ENCODE measurements around the gene GALNT10. TPM values are rescaled to one million over a fixed set of nuclear protein-coding genes. Genes with fewer than 3 reads are reported as not detected.

Gene GALNT10
- polyA plus RNA-seq, 1 of the 3 experiments (the other 2 are of a cell fraction): 56.3 TPM

- WGBS (ENCODE audit: low lambda C conversion rate): 94% methylated on average over 2 of the region's 2 CpGs
- no peak for DNase-seq
- peaks cover 2 to 3% of the 10 kb centered on the region in 2 experiments; a peak in 2 of 4 replicates for H3K4me1 ChIP-seq (ENCODE audit: control insufficient read depth in 1 of 2, insufficient read depth in 2 of 2, low read depth in 1 of 2, low read length in 1 of 2)
- no peaks in the 10 kb centered on the region for H3K9me3 ChIP-seq
- no peaks in the 10 kb centered on the region for H3K27me3 ChIP-seq (ENCODE audit: insufficient read depth)
- no peaks in the 10 kb centered on the region for H3F3A ChIP-seq (replicated peaks; ENCODE audit: insufficient read depth)
- no peak overlapping the region for H3K4me2 ChIP-seq
- no peak overlapping the region for H3K4me3 ChIP-seq (ENCODE audit: low read depth in 2 of 2, low read length in 1 of 2)
- H3K9me2 ChIP-seq: no peaks in the 10 kb centered on the region
- peaks cover 0 to 4% of the 10 kb centered on the region in 2 experiments for H3K36me3 ChIP-seq (replicated peaks in 1 of 2; ENCODE audit: control insufficient read depth in 1 of 2, insufficient read depth in 2 of 2, low read length in 1 of 2)
- H3K9ac ChIP-seq: no peak overlapping the region
- TF ChIP-seq PBX3 (IDR thresholded peaks at IDR 0.05): 0 out of 2 replicates have a peak, but pooled peaks have one; percentile 14
- no peak for TF ChIP-seq FOSL2 (IDR thresholded peaks at IDR 0.05; ENCODE audit: borderline replicate concordance, low read depth)
- no peak overlapping the region for H2AFZ ChIP-seq (ENCODE audit: low read depth)
- no peak overlapping the region for H3K27ac ChIP-seq (ENCODE audit: low read depth in 2 of 2, low read length in 1 of 2)
- H3K79me2 ChIP-seq (ENCODE audit: insufficient read depth): peaks cover 95% of the 10 kb centered on the region
- H4K20me1 ChIP-seq (ENCODE audit: insufficient read depth): peaks cover 3% of the 10 kb centered on the region
- CTCF ChIA-PET: no interaction called here
- POLR2A ChIA-PET: no interaction called here
These were observed 53.2 kb downstream of the GALNT10 start for GRCh38 chr5:154243736-154244135.

DNA sequence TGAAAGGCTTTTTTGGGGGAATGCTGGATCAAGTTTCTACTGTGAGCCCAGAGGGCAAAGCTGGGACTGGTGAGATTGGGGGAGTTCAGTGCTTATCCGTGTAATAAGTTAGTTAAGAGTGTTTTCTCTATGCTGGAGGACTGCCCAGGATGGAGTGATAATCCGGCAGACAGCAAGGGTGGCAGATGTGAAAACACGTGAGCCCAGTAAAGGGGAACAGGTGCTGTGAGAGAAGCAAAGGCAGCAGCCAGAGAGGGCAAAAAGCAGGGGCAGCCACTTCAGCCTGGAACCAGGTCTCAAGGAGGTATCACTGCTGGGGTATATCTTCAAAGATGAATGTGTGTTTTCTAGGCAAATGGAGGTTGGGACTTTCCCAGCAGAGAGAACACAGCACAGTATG, 53.9 kb downstream of the GALNT10 start:
- H3K9me3 ChIP-seq: no peaks in the 10 kb centered on the region
- H3K79me2 ChIP-seq (ENCODE audit: insufficient read depth): peaks cover 95% of the 10 kb centered on the region
- peaks cover 2 to 3% of the 10 kb centered on the region in 2 experiments; a peak in 2 of 4 replicates for H3K4me1 ChIP-seq (ENCODE audit: control insufficient read depth in 1 of 2, insufficient read depth in 2 of 2, low read depth in 1 of 2, low read length in 1 of 2)
- H2AFZ ChIP-seq (ENCODE audit: low read depth): no peak overlapping the region
- H4K20me1 ChIP-seq (ENCODE audit: insufficient read depth): peaks cover 3% of the 10 kb centered on the region
- no peak for DNase-seq
- H3K36me3 ChIP-seq (replicated peaks in 1 of 2; ENCODE audit: control insufficient read depth in 1 of 2, insufficient read depth in 2 of 2, low read length in 1 of 2): peaks cover 0 to 4% of the 10 kb centered on the region in 2 experiments
- no peak overlapping the region for H3K27ac ChIP-seq (ENCODE audit: low read depth in 2 of 2, low read length in 1 of 2)
- POLR2A ChIA-PET: no interaction called here
- no peak overlapping the region for H3K9ac ChIP-seq
- H3K27me3 ChIP-seq (ENCODE audit: insufficient read depth): no peaks in the 10 kb centered on the region
- WGBS (ENCODE audit: low lambda C conversion rate): 66% methylated on average over 3 of the region's 3 CpGs
- H3F3A ChIP-seq (replicated peaks; ENCODE audit: insufficient read depth): no peaks in the 10 kb centered on the region
- no peaks in the 10 kb centered on the region for H3K9me2 ChIP-seq
- CTCF ChIA-PET: no interaction called here
- no peak overlapping the region for H3K4me3 ChIP-seq (ENCODE audit: low read depth in 2 of 2, low read length in 1 of 2)
- H3K4me2 ChIP-seq: no peak overlapping the region
- TF ChIP-seq RFX5 (IDR thresholded peaks at IDR 0.05; ENCODE audit: low read length) (no peak), FOXJ3 (CRISPR knock-in tag; IDR thresholded peaks at IDR 0.05) (no peak), GATA2 (CRISPR knock-in tag; IDR thresholded peaks at IDR 0.05) (no peak), ZBTB33 (IDR thresholded peaks at IDR 0.05; ENCODE audit: borderline replicate concordance, low read depth) (no peak), TCF12 (IDR thresholded peaks at IDR 0.05) (no peak), ELF1 (IDR thresholded peaks at IDR 0.05) (no peak), NRF1 (IDR thresholded peaks at IDR 0.05; ENCODE audit: low read depth, low read length) (no peak), USF2 (IDR thresholded peaks at IDR 0.05; ENCODE audit: borderline replicate concordance, low read depth, low read length) (no peak), GABPA (IDR thresholded peaks at IDR 0.05; ENCODE audit: low read depth) (no peak), RCOR1 (IDR thresholded peaks at IDR 0.05; ENCODE audit: low read length) (no peak), YY1 (IDR thresholded peaks at IDR 0.05; ENCODE audit: low read depth) (no peak)
